Suprapubic skin (tissue), 4 donors: Measurements from ENCODE around the gene TBC1D14.

ENCODE experiments used
- CTCF ChIP-seq, 2 donors: fragments of 200-600 bp in 1 of 2; fragments of 450-650 bp in 1 of 2; sonication (generic) in 1 of 2; IDR thresholded peaks; one replicate each; pipeline ENCODE4 v1.5.1; 2016 to 2019; ENCODE audit warnings: antibody characterized with exemption in 2 of 2, mild to moderate bottlenecking in 1 of 2, moderate library complexity in 1 of 2
- POLR2A ChIP-seq, 2 donors: fragments of 450-650 bp; IDR thresholded peaks; one replicate each; pipeline ENCODE4 v1.6.1; 2017; ENCODE audit warnings: antibody characterized with exemption in 2 of 2, mild to moderate bottlenecking in 2 of 2, moderate library complexity in 2 of 2
- POLR2AphosphoS5 ChIP-seq, 3 donors: sonication (generic); formaldehyde crosslinking; IDR thresholded peaks; one replicate each; pipeline ENCODE4 v1.6.1; 2017; ENCODE audit warnings: antibody characterized with exemption in 3 of 3

GRCh38 chr4:6920171-6920570 is 10.5 kb downstream of the TBC1D14 start:
- TF ChIP-seq CTCF (IDR thresholded peaks at IDR 0.05) = no peak
- no peak for TF ChIP-seq POLR2AphosphoS5 (IDR thresholded peaks at IDR 0.05)
- TF ChIP-seq POLR2A (IDR thresholded peaks at IDR 0.05) = no peak
